T-helper 17 cell (primary cell): ENCODE data around the gene MAP3K10. TPM values are rescaled to one million over a fixed set of nuclear protein-coding genes. Genes with fewer than 3 reads are reported as not detected.
A peak's percentile ranks its signal among the peaks of the same experiment; 100 is the strongest.

Experiments
- ATAC-seq: fragments of 150-1000 bp; cut with Tn5 transposase; 2 replicates; pipeline ENCODE4 v1.10.0; 2021; ENCODE audit warnings: mild to moderate bottlenecking, moderate library complexity
- DNase-seq, 3 donors: peaks; one replicate each; pipeline versions ENCODE4 v3.0.0 to v3.0.0-alpha.2; 2020 to 2021
- H3K9me3 ChIP-seq: one replicate; pipeline ENCODE4 v1.7.0; 2013; ENCODE audit warnings: low read length, mild to moderate bottlenecking; ENCODE audit not compliant: control insufficient read depth, poor library complexity, severe bottlenecking
- H3K27ac Mint-ChIP-seq: one replicate; pipeline ENCODE4 v1.8.0; 2022; ENCODE audit warnings: mild to moderate bottlenecking, moderate library complexity, mixed read lengths
- H3K27me3 Mint-ChIP-seq: one replicate; pipeline ENCODE4 v1.8.0; 2022; ENCODE audit warnings: mixed read lengths
- H3K36me3 Mint-ChIP-seq: one replicate; pipeline ENCODE4 v1.8.0; 2022; ENCODE audit warnings: low read depth, mixed read lengths
- H3K4me1 Mint-ChIP-seq: one replicate; pipeline ENCODE4 v1.8.0; 2022; ENCODE audit warnings: mild to moderate bottlenecking, mixed read lengths
- H3K4me3 Mint-ChIP-seq: one replicate; pipeline ENCODE4 v1.8.0; 2022; ENCODE audit warnings: mild to moderate bottlenecking, moderate library complexity, mixed read lengths
- total RNA-seq, 4 donors: library from RNA in 2 of 4; stranded (reverse) in 2 of 4; gene quantifications; one replicate each; pipeline ENCODE4 v1.2.3 and lab custom pipeline; 2022 to 2026

The MAP3K10 gene
- total RNA-seq, 2 donors from 2014 or later = 20.7 to 28.5 TPM

DNA sequence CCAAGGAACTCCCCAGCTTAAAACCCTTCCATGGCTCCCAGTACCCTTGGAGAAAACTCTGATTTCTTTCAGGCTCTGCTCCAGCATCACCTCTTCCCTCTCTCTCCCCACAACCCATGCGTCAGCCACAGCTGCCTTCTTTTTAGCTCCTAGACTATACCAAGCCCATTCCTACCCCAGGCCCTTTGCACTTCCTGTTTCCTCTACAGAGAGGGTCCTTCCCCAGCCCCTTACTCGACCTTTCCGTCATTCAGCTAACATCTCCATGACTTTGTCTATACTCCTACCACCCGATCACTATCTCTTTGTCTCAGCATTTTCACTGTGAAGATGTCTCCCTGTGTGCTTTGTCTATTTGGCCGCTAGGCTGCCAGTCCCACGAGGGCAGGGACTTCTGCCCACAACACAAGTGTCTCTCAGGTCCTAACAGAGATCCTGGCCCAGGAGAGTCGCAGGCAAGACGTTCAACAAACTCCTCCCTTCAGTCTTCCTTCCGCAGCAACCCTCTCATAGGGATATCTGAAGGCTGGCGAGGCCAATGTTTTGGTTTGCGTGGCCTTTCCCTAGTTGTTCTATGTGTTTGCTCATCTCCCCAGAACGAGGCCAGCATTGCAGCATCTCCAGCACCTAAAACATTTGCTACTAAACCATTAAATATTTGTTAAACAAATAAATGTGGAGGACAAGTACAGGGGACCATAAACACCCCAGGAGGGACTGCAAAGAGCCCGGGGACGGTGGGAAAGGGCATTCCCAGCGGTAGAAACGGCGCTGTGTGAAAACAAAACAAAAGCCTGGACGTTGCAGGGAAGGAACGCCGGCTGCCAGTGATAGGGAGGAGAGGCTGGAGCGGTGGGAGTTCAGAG lies 34.4 kb downstream of the MAP3K10 start:
- no peaks in the 10 kb centered on the region for H3K9me3 ChIP-seq
- Mint-ChIP-seq H3K4me3 (peak overlapping the region; percentile 5), H3K4me1 (peaks cover 13% of the 10 kb centered on the region), H3K27ac (no peak overlapping the region), H3K27me3 (peaks cover 48% of the 10 kb centered on the region), H3K36me3 (peaks cover 2% of the 10 kb centered on the region)
- no peak for DNase-seq
- no peak for ATAC-seq

DNA sequence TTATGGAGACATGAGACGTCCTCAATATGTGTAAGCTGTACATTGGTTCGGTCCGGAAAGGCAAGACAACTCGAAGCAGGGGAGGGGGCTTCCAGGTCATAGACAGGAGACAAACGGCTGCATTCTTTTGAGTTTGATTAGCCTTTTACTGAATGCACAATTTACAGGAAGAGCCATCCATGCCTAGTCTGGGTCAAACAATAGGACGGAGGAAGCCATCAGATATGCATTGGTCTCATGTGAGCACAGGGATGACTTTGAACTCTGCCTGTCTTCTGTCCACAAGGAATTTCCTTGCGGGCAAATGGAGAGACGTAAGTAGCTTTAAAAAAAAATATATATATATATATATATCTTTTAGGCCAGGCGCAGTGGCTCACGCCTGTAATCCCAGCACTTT lies 37.1 kb downstream of the MAP3K10 start:
- H3K27me3 Mint-ChIP-seq = peaks cover 43% of the 10 kb centered on the region
- peaks cover 10% of the 10 kb centered on the region for H3K4me1 Mint-ChIP-seq
- no peak overlapping the region for H3K27ac Mint-ChIP-seq
- DNase-seq (no peak), ATAC-seq (no peak)
- H3K9me3 ChIP-seq = no peaks in the 10 kb centered on the region
- peaks cover 2% of the 10 kb centered on the region for H3K36me3 Mint-ChIP-seq
- H3K4me3 Mint-ChIP-seq = peak overlapping the region; percentile 12

DNA sequence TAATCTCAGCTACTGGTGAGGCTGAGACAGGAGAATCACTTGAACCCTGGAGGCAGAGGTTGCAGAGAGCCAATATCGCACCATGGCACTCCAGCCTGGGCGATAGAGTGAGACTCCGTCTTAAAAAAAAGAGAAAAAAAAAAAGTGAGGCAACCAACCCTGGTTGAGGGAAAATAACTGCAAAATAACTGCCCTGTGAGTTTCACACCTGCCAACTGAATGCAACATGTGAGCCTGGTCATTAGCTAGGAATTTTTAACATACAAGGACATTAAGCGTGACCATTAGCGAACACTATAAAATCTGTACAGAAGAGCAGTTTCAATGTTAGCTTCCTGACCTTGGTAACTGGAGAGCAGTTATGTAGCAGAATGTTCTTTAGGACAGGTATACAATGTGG lies 37.6 kb downstream of the MAP3K10 start:
- peaks cover 2% of the 10 kb centered on the region for H3K36me3 Mint-ChIP-seq
- H3K27ac Mint-ChIP-seq = no peak overlapping the region
- H3K4me3 Mint-ChIP-seq = peak overlapping the region; percentile 41
- no peak for DNase-seq
- peaks cover 43% of the 10 kb centered on the region for H3K27me3 Mint-ChIP-seq
- no peak for ATAC-seq
- no peaks in the 10 kb centered on the region for H3K9me3 ChIP-seq
- peaks cover 10% of the 10 kb centered on the region for H3K4me1 Mint-ChIP-seq

DNA sequence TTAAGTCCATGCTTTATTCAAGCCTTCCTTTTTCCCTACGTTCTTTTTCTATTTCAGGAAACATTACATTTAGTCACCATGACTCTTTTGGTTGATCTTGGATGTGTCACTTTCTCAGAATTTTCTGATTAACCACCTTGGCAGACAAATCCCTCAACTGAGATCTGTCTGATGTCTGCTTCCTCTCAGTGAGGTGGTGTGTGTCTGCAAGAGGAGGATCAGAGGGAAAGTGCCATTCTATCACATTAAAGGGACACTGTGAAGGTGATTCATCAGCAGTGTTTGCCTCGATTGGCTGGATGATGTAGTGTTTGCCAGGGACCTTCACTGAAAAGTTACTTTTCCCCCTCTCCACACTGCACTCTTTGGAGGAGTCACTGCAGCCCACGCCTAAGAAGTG lies 38.3 kb downstream of the MAP3K10 start:
- Mint-ChIP-seq H3K27ac (peak overlapping the region; percentile 63), H3K27me3 (peaks cover 37% of the 10 kb centered on the region), H3K4me1 (peaks cover 14% of the 10 kb centered on the region), H3K4me3 (peak overlapping the region; percentile 64), H3K36me3 (peaks cover 2% of the 10 kb centered on the region)
- DNase-seq (no peak), ATAC-seq (no peak)
- H3K9me3 ChIP-seq = no peaks in the 10 kb centered on the region

DNA sequence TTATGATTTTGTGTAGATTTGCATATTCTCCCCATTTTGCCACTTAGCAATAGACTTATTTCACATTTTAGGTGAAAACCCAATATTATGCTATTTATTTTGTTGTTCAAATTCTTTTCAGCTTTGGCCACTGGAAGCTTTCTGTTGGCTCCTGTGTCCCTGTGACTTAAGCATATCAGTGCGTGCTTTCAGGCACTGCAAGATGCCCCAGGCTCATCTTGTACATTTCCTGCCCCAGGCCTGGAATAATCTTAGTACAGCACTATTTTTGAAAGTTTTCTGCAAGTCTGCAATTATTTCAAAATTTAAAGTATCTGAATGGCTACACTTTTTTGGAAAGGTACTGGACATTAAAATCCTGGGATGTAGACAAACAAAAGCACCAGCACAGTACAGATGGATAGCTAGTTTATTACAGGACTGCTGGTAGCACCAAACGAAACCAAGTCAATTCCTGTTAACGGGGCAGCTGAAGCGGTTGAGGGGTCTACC lies 38.7 kb downstream of the MAP3K10 start:
- Mint-ChIP-seq H3K27ac (peak overlapping the region; percentile 63), H3K27me3 (peaks cover 33% of the 10 kb centered on the region), H3K4me1 (peaks cover 12% of the 10 kb centered on the region), H3K36me3 (peaks cover 2% of the 10 kb centered on the region), H3K4me3 (no peak overlapping the region)
- H3K9me3 ChIP-seq = no peaks in the 10 kb centered on the region
- ATAC-seq (no peak), DNase-seq (no peak)

DNA sequence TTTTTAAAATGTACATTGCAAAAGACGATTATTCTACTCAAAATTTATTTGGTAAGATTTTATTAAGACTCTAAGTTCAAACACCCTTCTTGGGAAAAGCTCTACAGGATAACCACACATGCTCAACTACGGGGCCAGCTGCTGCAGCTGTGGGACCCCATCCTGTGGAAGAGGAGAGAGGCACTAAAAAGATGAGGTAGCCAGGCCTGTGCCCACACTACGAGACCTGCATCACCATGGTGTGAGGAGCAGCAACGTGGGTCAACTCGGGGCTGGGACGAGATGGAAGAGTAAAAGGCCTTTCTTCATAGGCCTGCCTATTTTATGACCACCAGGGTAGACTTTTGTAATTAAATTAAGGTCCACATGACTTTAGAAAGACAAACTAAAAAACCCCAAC lies 39.8 kb downstream of the MAP3K10 start:
- Mint-ChIP-seq H3K4me1 (peaks cover 6% of the 10 kb centered on the region), H3K27me3 (peaks cover 22% of the 10 kb centered on the region), H3K36me3 (no peaks in the 10 kb centered on the region), H3K4me3 (peak overlapping the region; percentile 21), H3K27ac (no peak overlapping the region)
- DNase-seq (no peak), ATAC-seq (no peak)
- no peaks in the 10 kb centered on the region for H3K9me3 ChIP-seq

DNA sequence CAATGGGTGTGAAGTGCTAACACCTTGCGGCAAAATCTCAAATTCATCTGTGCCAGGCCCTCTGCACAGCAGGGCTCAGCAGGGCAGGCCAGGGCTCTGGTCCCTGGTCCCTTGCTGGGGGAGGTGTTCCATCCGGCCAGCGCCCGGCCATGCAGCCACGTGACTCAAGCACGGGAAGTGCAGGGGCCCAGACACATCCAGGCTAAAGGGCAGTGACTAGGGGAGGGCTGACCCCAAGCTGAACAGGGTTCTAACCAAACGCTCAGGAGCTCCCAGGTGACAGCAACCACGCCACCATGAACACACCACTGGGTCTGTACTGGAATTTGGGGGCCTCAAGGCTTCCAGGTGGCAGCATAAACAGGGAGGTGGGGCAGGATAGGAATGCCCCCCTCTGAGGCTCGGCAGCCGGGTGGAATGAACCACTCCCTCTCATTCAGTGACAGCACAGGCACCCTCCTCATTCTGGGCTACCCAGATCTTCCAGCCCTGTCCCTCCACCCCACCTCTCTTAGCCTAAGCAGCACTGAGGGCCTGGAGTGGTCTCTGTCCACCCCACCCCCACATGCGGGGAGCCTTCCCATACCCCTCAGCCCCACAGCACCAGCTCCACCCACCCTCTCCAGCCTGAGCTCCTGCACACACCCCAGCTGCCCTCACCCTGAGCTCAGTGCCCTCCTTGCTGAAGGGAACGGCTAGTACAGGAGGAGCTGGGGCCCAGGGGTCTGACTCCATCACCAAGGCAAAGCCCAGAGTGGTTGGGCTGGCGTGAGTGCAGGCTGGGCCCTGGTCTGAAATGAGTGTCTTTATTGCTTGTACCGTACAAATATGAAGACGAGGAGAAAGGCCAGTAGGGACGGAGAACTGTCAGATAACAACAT lies 40.6 kb downstream of the MAP3K10 start:
- Mint-ChIP-seq H3K4me1 (peaks cover 6% of the 10 kb centered on the region), H3K36me3 (no peaks in the 10 kb centered on the region), H3K4me3 (peak overlapping the region; percentile 60), H3K27ac (no peak overlapping the region), H3K27me3 (peaks cover 14% of the 10 kb centered on the region)
- DNase-seq (no peak), ATAC-seq (peak; percentile 12)
- H3K9me3 ChIP-seq = no peaks in the 10 kb centered on the region

DNA sequence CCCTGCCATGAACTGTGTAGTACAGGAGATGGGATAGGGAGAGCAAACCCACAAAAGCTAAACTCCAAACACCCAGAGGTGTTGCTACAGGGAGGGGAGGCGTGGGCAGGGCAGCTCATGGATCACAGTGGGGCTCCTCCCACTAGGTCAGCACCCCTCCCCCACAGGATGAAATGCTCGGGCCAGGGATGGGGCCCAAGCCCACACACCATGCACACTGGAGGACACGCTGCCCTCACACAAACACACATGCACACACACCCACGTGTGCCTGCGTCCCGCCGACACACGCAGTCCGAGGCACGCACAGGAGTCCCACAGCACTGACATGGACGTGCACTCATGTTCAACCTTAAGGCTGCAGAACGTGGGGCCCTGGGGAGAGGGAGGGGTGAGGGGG lies 41.3 kb downstream of the MAP3K10 start:
- Mint-ChIP-seq H3K27ac (no peak overlapping the region), H3K4me1 (peaks cover 6% of the 10 kb centered on the region), H3K36me3 (no peaks in the 10 kb centered on the region), H3K4me3 (no peak overlapping the region), H3K27me3 (peaks cover 8% of the 10 kb centered on the region)
- ATAC-seq (no peak), DNase-seq (no peak)
- no peaks in the 10 kb centered on the region for H3K9me3 ChIP-seq

DNA sequence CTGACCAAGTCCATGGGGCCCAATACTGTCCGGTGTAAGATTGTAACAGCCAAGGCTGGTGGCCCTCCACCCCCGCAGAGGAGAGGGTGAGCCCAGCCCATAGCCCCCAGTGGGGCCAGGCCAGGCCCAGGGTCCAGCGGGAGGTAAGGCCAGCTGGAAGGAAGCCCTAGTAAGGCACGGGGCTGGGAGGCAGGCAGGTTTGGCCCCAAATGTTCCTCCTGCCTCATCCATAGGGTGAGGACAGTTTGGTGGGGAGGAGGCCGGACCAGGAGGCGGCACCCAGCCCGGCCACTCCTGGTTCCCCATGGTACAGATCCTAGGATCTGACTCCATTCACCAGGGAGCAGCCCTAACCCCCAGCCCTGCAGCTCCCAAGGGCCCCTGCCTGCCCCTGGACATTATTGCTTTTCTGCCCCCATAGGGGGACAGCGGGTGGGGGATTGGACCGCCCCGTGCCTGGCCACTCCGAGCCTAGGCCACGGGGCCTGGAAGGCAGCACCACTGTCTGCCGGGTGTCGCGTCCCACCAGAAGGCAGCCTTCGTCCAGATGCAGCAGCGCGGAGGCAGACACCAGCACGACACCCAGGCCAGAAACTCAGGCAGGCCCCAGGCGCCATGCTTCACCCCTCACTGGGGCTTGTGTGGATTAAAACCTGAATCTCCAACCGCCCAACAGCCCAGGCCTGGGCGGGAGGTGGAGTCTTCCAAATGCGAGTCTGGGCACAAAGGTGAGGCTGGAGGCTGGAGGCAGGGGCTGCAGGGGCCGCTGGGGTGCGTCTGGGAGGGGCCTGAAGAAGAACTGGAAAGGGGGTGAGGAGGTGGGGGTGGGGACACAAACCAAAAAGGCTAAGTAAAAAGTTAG lies 42.0 kb downstream of the MAP3K10 start:
- Mint-ChIP-seq H3K27me3 (peaks cover 1% of the 10 kb centered on the region), H3K4me1 (peaks cover 9% of the 10 kb centered on the region), H3K27ac (no peak overlapping the region), H3K4me3 (no peak overlapping the region), H3K36me3 (peaks cover 2% of the 10 kb centered on the region)
- DNase-seq = no peak
- no peak for ATAC-seq
- no peaks in the 10 kb centered on the region for H3K9me3 ChIP-seq

DNA sequence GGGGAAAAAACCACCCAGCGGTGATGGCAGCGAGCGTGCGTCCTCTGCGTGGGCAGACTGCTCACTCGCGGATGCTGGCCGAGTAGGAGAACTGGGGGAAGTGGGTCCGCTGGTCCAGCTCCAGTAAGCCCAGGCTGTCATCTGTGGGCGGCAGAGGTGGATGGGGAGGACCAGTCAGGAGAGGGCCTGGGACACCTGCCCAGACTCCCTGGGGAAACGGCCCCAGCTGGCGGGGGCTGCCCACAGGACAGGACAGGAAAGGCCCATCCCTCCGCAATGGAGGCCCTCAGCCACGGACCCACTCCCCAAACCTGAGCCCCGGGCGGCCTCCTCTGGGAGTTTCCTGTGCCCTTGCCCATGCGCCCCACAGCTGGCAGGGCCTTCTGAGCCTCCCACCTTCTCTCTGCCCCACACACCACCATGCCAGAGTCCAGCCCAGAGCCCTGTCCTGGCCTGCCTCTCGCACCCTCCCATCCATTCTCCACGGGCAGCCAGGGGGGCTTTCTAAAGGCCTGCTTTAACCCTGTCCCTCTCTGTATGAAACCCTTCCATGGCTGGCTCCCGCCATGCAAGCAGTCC lies 42.7 kb downstream of the MAP3K10 start:
- no peaks in the 10 kb centered on the region for H3K9me3 ChIP-seq
- DNase-seq (no peak), ATAC-seq (no peak)
- Mint-ChIP-seq H3K27me3 (no peaks in the 10 kb centered on the region), H3K4me3 (no peak overlapping the region), H3K36me3 (peaks cover 3% of the 10 kb centered on the region), H3K27ac (no peak overlapping the region), H3K4me1 (peaks cover 8% of the 10 kb centered on the region)

DNA sequence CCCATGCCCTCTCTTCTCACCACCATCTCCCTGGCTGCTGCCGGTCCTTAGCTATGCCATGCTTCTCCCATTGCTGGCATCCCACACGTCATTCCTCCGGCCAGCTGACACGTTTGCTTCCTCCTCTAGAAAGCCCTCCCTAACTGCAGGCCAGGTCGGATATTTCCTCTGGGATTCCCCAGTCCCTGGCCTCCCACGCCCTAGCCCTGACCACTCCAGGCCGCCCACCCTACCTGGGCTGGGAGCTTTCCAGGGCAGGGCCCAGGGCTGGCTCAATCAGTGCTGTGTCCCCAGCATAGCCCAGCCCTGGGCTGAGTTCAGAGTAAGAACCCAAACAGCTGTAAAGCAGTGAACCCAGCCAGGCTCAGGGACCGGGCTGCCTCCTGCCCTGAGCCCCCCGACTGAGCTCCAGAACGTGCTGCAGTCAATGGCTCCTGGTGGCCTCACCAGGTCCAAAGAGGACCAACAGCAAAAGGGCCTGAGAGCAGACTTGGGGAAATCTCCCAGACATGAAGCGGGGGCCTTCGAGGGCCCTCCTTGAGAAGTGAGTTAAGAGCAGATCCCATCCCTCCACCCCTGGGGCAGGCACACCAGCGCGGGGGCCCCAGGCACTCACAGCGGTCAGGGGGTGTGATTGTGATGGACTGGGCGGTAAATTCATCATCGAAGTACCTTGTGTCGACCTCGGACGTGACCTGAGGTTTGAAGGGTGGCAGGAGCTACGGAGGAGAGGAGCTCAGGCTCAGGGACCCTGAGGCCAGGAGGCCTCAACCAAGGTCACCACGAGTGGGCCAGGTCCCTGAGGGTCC lies 43.4 kb downstream of the MAP3K10 start:
- H3K27me3 Mint-ChIP-seq = no peaks in the 10 kb centered on the region
- H3K9me3 ChIP-seq = no peaks in the 10 kb centered on the region
- no peak overlapping the region for H3K27ac Mint-ChIP-seq
- no peak for DNase-seq
- peak overlapping the region; percentile 31 for H3K4me3 Mint-ChIP-seq
- peaks cover 3% of the 10 kb centered on the region for H3K36me3 Mint-ChIP-seq
- no peak for ATAC-seq
- peaks cover 8% of the 10 kb centered on the region for H3K4me1 Mint-ChIP-seq
